GM23248 (cell line): ENCODE data around the gene RTEL1. TPM values are rescaled to one million over a fixed set of nuclear protein-coding genes. Genes with fewer than 3 reads are reported as not detected.

Experiments used
- DNase-seq: peaks from one replicate; pipeline ENCODE4 v3.0.0-alpha.2; 2015
- H2AFZ ChIP-seq: fragments of 200-600 bp; sonication (generic); 2 replicates; pipeline ENCODE4 v1.6.1; 2016; ENCODE audit warnings: antibody characterized with exemption
- H3F3A ChIP-seq: fragments of 200-600 bp; sonication (generic); 2 replicates; pipeline ENCODE4 v1.6.1; 2016; ENCODE audit warnings: mild to moderate bottlenecking, antibody characterized with exemption, mixed run types; ENCODE audit not compliant: insufficient read depth
- H3K27ac ChIP-seq: fragments of 200-600 bp; sonication (generic); 2 replicates; pipeline ENCODE4 v1.5.1; 2016; ENCODE audit warnings: mild to moderate bottlenecking
- H3K27me3 ChIP-seq: fragments of 200-600 bp; sonication (generic); replicated peaks from 2 replicates; pipeline ENCODE4 v1.6.1; 2016; ENCODE audit warnings: mild to moderate bottlenecking; ENCODE audit not compliant: insufficient read depth
- H3K36me3 ChIP-seq: fragments of 200-600 bp; sonication (generic); 2 replicates; pipeline ENCODE4 v1.6.1; 2016; ENCODE audit warnings: low read depth, mild to moderate bottlenecking
- H3K4me1 ChIP-seq: fragments of 200-600 bp; sonication (generic); 2 replicates; pipeline ENCODE4 v1.6.1; 2016; ENCODE audit warnings: mild to moderate bottlenecking; ENCODE audit not compliant: insufficient read depth
- H3K4me2 ChIP-seq: fragments of 200-600 bp; sonication (generic); one replicate; pipeline ENCODE4 v1.6.1; 2016; ENCODE audit warnings: mild to moderate bottlenecking; ENCODE audit not compliant: unreplicated experiment
- H3K4me3 ChIP-seq: fragments of 200-600 bp; sonication (generic); 2 replicates; pipeline ENCODE4 v1.5.1; 2016; ENCODE audit warnings: mild to moderate bottlenecking
- H3K79me2 ChIP-seq: fragments of 200-600 bp; sonication (generic); 2 replicates; pipeline ENCODE4 v1.6.1; 2016; ENCODE audit warnings: mild to moderate bottlenecking; ENCODE audit not compliant: insufficient read depth
- H3K9ac ChIP-seq: fragments of 200-600 bp; sonication (generic); 2 replicates; pipeline ENCODE4 v1.6.1; 2016; ENCODE audit warnings: mild to moderate bottlenecking
- H3K9me2 ChIP-seq: fragments of 200-600 bp; sonication (generic); 2 replicates; pipeline ENCODE4 v1.6.1; 2016; ENCODE audit warnings: mixed run types, mild to moderate bottlenecking, moderate library complexity; ENCODE audit not compliant: insufficient read depth
- H3K9me3 ChIP-seq: fragments of 200-600 bp; sonication (generic); one replicate; pipeline ENCODE4 v1.6.1; 2017; ENCODE audit warnings: low read depth
- H4K20me1 ChIP-seq: fragments of 200-600 bp; sonication (generic); 2 replicates; pipeline ENCODE4 v1.6.0; 2016; ENCODE audit not compliant: insufficient read depth
- EZH2 ChIP-seq: fragments of 200-600 bp; sonication (generic); IDR thresholded peaks from 2 replicates; pipeline ENCODE4 v1.6.1; 2018; ENCODE audit warnings: antibody characterized with exemption, mild to moderate bottlenecking; ENCODE audit not compliant: insufficient read depth, poor library complexity, severe bottlenecking
- EZH2phosphoT487 ChIP-seq: fragments of 200-600 bp; sonication (generic); IDR thresholded peaks from 2 replicates; pipeline ENCODE4 v1.6.1; 2018; ENCODE audit warnings: antibody characterized with exemption, moderate library complexity, mild to moderate bottlenecking, low read depth; ENCODE audit not compliant: insufficient read depth
- WGBS, 2 experiments: methylation state at CpG; one replicate each; pipeline ENCODE4 v1.1.6; 2015 to 2017; ENCODE audit warnings: low lambda C conversion rate in 2 of 2, low coverage in 1 of 2; ENCODE audit errors: missing lambda C conversion rate in 2 of 2; 5-methylcytosine and 5-hydroxymethylcytosine counted together
- in situ Hi-C: fragments of 300-500 bp; cut with MboI; formaldehyde crosslinking; loops from 2 replicates; pipeline ENCODE4 v1.15.0; 2020
- polyA plus RNA-seq: library from polyadenylated mRNA; unstranded; fragments of >200 nt; fragmentation: Nextera tagmentation; extraction: Ambion mirVana; gene quantifications from 2 replicates; pipeline ENCODE4 v1.2.1, GENCODE V29; 2016
- total RNA-seq: library from RNA; depleted of rRNA; stranded (reverse); fragments of >200 nt; shearing (Covaris generic); gene quantifications from 2 replicates; pipeline ENCODE4 v1.2.3, GENCODE V29; 2014

The RTEL1 gene
- total and polyA plus RNA-seq, 2 experiments from 2014 or later = 8.6 to 15.6 TPM

- peak within 1 kb of the TSS; percentile 86 for H3K9ac ChIP-seq
- H3F3A ChIP-seq = no peaks in the 10 kb centered on the region
- H3K27me3 ChIP-seq = no peaks in the 10 kb centered on the region
- H2AFZ ChIP-seq = peak within 1 kb of the TSS; percentile 35; the same call in 1 of the 2 replicates
- H3K9me3 ChIP-seq = no peaks in the 10 kb centered on the region
- peak within 1 kb of the TSS; percentile 80 for H3K4me3 ChIP-seq
- H3K36me3 ChIP-seq = peaks cover 26% of the 10 kb centered on the region
- in situ Hi-C loops = no loop called here
- peaks cover 86% of the 10 kb centered on the region for H3K79me2 ChIP-seq
- H4K20me1 ChIP-seq = no peaks in the 10 kb centered on the region
- peaks cover 17% of the 10 kb centered on the region; the same call in 1 of the 2 replicates for H3K4me1 ChIP-seq
- H3K27ac ChIP-seq = peak within 1 kb of the TSS; percentile 65
- H3K9me2 ChIP-seq = no peaks in the 10 kb centered on the region
- TF ChIP-seq EZH2 = no peak
- TF ChIP-seq EZH2phosphoT487 = no peak
- 0 to 1% methylated on average over 63 to 74 of the region's 98 CpGs for WGBS, 2 experiments
- DNase-seq = peak; percentile 94
- H3K4me2 ChIP-seq = peak within 1 kb of the TSS; percentile 87
Observed at GRCh38 chr20:63707558-63708300, 49.6 kb downstream of the RTEL1 start, which contains the start of the genes ARFRP1 and ZGPAT. Gene ARFRP1 (minus strand): TSS chr20:63707976. CDS start chr20:63707091, 885 bp downstream. Gene ZGPAT (plus strand): TSS chr20:63708039. CDS start chr20:63708581, 542 bp downstream.

- 36 to 49% methylated on average over 32 to 43 of the region's 67 CpGs for WGBS, 2 experiments
- H3K79me2 ChIP-seq = peaks cover 94% of the 10 kb centered on the region
- H3K4me2 ChIP-seq = peak overlapping the region; percentile 87
- DNase-seq = peak; percentile 56
- H3K36me3 ChIP-seq = peaks cover 32% of the 10 kb centered on the region
- no peaks in the 10 kb centered on the region for H3K27me3 ChIP-seq
- H3K9me3 ChIP-seq = no peaks in the 10 kb centered on the region
- H3K9me2 ChIP-seq = no peaks in the 10 kb centered on the region
- peak overlapping the region; percentile 65; the same call in 1 of the 2 replicates for H3K27ac ChIP-seq
- peak overlapping the region; percentile 86 for H3K9ac ChIP-seq
- TF ChIP-seq EZH2 (no peak), EZH2phosphoT487 (no peak)
- H3K4me1 ChIP-seq = peaks cover 17% of the 10 kb centered on the region; the same call in 1 of the 2 replicates
- H3K4me3 ChIP-seq = peak overlapping the region; percentile 80
- H3F3A ChIP-seq = no peaks in the 10 kb centered on the region
- H4K20me1 ChIP-seq = no peaks in the 10 kb centered on the region
- H2AFZ ChIP-seq = no peak overlapping the region
- in situ Hi-C loops = no loop called here
Observed at GRCh38 chr20:63708301-63709148, 50.4 kb downstream of the RTEL1 start.

DNA sequence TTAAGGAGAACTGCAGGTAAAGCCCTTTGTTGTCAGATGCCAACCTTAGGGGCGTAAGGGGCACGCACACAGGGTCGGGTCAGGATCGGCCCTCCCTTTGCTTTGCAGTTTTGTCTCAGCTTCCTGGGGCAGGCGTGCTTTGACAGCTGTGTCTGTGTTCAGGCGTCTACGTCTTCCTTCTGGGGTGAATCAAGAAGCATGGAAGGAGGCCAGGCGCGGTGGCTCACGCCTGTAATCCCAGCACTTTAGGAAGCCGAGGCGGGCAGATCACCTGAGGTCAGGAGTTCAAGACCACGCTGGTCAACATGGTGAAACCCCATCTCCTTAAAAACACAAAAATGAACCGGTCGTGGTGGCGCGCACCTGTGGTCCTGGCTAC lies 51.0 kb downstream of the RTEL1 start:
- in situ Hi-C loops = no loop called here
- Histone ChIP-seq H4K20me1 (no peaks in the 10 kb centered on the region), H3K9me3 (no peaks in the 10 kb centered on the region), H3K9me2 (no peaks in the 10 kb centered on the region), H3F3A (no peaks in the 10 kb centered on the region), H3K79me2 (peaks cover 99% of the 10 kb centered on the region), H3K4me2 (peak overlapping the region; percentile 87), H2AFZ (no peak overlapping the region), H3K36me3 (peaks cover 34% of the 10 kb centered on the region), H3K27ac (no peak overlapping the region), H3K4me1 (peaks cover 17% of the 10 kb centered on the region; the same call in 1 of the 2 replicates), H3K4me3 (peak overlapping the region; percentile 80), H3K9ac (peak overlapping the region; percentile 86; the same call in 1 of the 2 replicates), H3K27me3 (no peaks in the 10 kb centered on the region)
- WGBS, 2 experiments = 90 to 94% methylated on average over 16 to 17 of the region's 17 CpGs
- TF ChIP-seq EZH2phosphoT487 (no peak), EZH2 (no peak)
- no peak for DNase-seq

GRCh38 chr20:63711085-63711645 lies 53.1 kb downstream of the RTEL1 start:
- in situ Hi-C loops = no loop called here

More at GRCh38 chr20:63711085-63711645, 53.1 kb downstream of the RTEL1 start:
- no peak overlapping the region for H3K9ac ChIP-seq
- no peaks in the 10 kb centered on the region for H3K27me3 ChIP-seq
- H3F3A ChIP-seq = no peaks in the 10 kb centered on the region
- H4K20me1 ChIP-seq = no peaks in the 10 kb centered on the region
- no peak for DNase-seq
- H3K36me3 ChIP-seq = peaks cover 46% of the 10 kb centered on the region
- no peak overlapping the region for H3K4me2 ChIP-seq
- H3K9me2 ChIP-seq = no peaks in the 10 kb centered on the region
- no peak overlapping the region for H2AFZ ChIP-seq
- no peak overlapping the region for H3K27ac ChIP-seq
- H3K9me3 ChIP-seq = no peaks in the 10 kb centered on the region
- no peak overlapping the region for H3K4me3 ChIP-seq
- 80 to 86% methylated on average over 12 of the region's 12 CpGs for WGBS, 2 experiments
- peaks cover 12% of the 10 kb centered on the region; the same call in 1 of the 2 replicates for H3K4me1 ChIP-seq
- H3K79me2 ChIP-seq = peaks cover 99% of the 10 kb centered on the region
- no peak for TF ChIP-seq EZH2phosphoT487
- TF ChIP-seq EZH2 = no peak
